ENCODE results near the gene UBE2F.

GRCh38 chr2:237972211-237972610 lies 5.4 kb downstream of the UBE2F start:
- TF ChIP-seq PBX3 (IDR thresholded peaks at IDR 0.05): no peak
- no peak for TF ChIP-seq CTCF (IDR thresholded peaks at IDR 0.05)
- TF ChIP-seq EP300 (IDR thresholded peaks at IDR 0.05; ENCODE audit: borderline replicate concordance in 1 of 2, low read depth in 1 of 2, low read length in 1 of 2): no peak
